Stimulated activated naive CD4-positive, alpha-beta T cell (primary cell): Measurements from ENCODE around the gene ACAA2.
"Not testable (repeated sequence)": the region's sequence is repeated elsewhere in the genome, so short reads cannot be mapped to it uniquely, and the experiment has no call there.

Source experiments
- DNase-seq, 6 experiments: peaks; one replicate each; lab custom pipeline; 2025; lab: John Stamatoyannopoulos, UW

The ACAA2 gene

GRCh38 chr18:49845629-49846360 lies 32.5 kb upstream of the ACAA2 start:
- DNase-seq = no peak

GRCh38 chr18:49844903-49845302 lies 31.6 kb upstream of the ACAA2 start:
- DNase-seq = no peak

GRCh38 chr18:49843778-49844625 lies 30.7 kb upstream of the ACAA2 start:
- no peak for DNase-seq

- DNase-seq = no peak
Observed at GRCh38 chr18:49843131-49843530, 29.8 kb upstream of the ACAA2 start.

GRCh38 chr18:49842656-49843055 lies 29.3 kb upstream of the ACAA2 start:
- DNase-seq = no peak

GRCh38 chr18:49841236-49842217 lies 28.2 kb upstream of the ACAA2 start:
- no peak for DNase-seq

GRCh38 chr18:49839012-49839411 lies 25.7 kb upstream of the ACAA2 start:
- DNase-seq = no peak

- no peak for DNase-seq
Observed at GRCh38 chr18:49838381-49838780, 25.0 kb upstream of the ACAA2 start.

GRCh38 chr18:49837889-49838288 lies 24.6 kb upstream of the ACAA2 start:
- DNase-seq = no peak

- DNase-seq = not testable (repeated sequence)
Observed at GRCh38 chr18:49837316-49837835, 24.0 kb upstream of the ACAA2 start.

GRCh38 chr18:49835405-49835804 lies 22.1 kb upstream of the ACAA2 start:
- DNase-seq = no peak

- DNase-seq = no peak
Observed at GRCh38 chr18:49834258-49834657, 20.9 kb upstream of the ACAA2 start.

- DNase-seq = no peak
Observed at GRCh38 chr18:49833814-49834213, 20.5 kb upstream of the ACAA2 start.

GRCh38 chr18:49832221-49832647 lies 18.9 kb upstream of the ACAA2 start:
- no peak for DNase-seq

- DNase-seq = no peak
Observed at GRCh38 chr18:49827996-49828395, 14.7 kb upstream of the ACAA2 start.

GRCh38 chr18:49819823-49820671 lies 6.7 kb upstream of the ACAA2 start:
- peak in 5 of 6 experiments; percentile 15 to 74 (median 66) for DNase-seq

GRCh38 chr18:49819071-49819662 lies 5.8 kb upstream of the ACAA2 start:
- DNase-seq = no peak

- no peak for DNase-seq
Observed at GRCh38 chr18:49817947-49818346, 4.6 kb upstream of the ACAA2 start.

- DNase-seq = no peak
Observed at GRCh38 chr18:49815927-49816326, 2.6 kb upstream of the ACAA2 start.

GRCh38 chr18:49814147-49814499 lies 790 bp upstream of the ACAA2 start:
- peak in 3 of 6 experiments; percentile 27 to 59 (median 40) for DNase-seq

- no peak for DNase-seq
Observed at GRCh38 chr18:49813069-49813318, 339 bp downstream of the ACAA2 start.
